HEK293 (cell line): ENCODE results near the gene MAN1C1.
A peak's percentile ranks its signal among the peaks of the same experiment; 100 is the strongest.
"Not testable (repeated sequence)": the region's sequence is repeated elsewhere in the genome, so short reads cannot be mapped to it uniquely, and the experiment has no call there.

ENCODE experiments used
- CTCF ChIA-PET: fragments of 350-600 bp; formaldehyde crosslinking; extraction: SDS; loops from one replicate; lab custom pipeline; 2021; ENCODE audit warnings: antibody characterized with exemption; lab: Yijun Ruan, JAX
- POLR2A ChIA-PET: fragments of 300-600 bp; formaldehyde crosslinking; extraction: SDS; loops from one replicate; lab custom pipeline; 2020; ENCODE audit warnings: antibody characterized with exemption, inconsistent platforms; lab: Yijun Ruan, JAX
- H3K27ac ChIP-seq: fragments of 200-500 bp; sonication (Bioruptor generic); 2 replicates; pipeline ENCODE4 v1.5.1; 2014; ENCODE audit warnings: low read depth, low read length, control low read depth, inconsistent platforms; ENCODE audit errors: extremely low read depth
- H3K36me3 ChIP-seq, 2 experiments: fragments of 200-500 bp in 1 of 2; sonication (Bioruptor generic) in 1 of 2; 1 replicate in 1 of 2; 2 replicates in 1 of 2; pipeline ENCODE4 v1.5.1; 2014 to 2017; ENCODE audit warnings: inconsistent platforms in 2 of 2, low read length in 2 of 2; ENCODE audit not compliant: control insufficient read depth in 2 of 2, insufficient read depth in 1 of 2
- H3K4me1 ChIP-seq: fragments of 200-500 bp; sonication (Bioruptor generic); 2 replicates; pipeline ENCODE4 v1.5.1; 2014; ENCODE audit warnings: mild to moderate bottlenecking, low read length, inconsistent platforms; ENCODE audit not compliant: control insufficient read depth, insufficient read depth
- H3K4me3 ChIP-seq: 2 replicates; pipeline ENCODE4 v1.5.1; 2011; ENCODE audit warnings: low read depth, mild to moderate bottlenecking, control low read depth, low read length, moderate library complexity
- H3K9me3 ChIP-seq: fragments of 200-500 bp; sonication (Bioruptor generic); 2 replicates; pipeline ENCODE4 v1.5.1; 2014; ENCODE audit warnings: low read depth, low read length, inconsistent platforms; ENCODE audit not compliant: control insufficient read depth, insufficient read depth
- EGR2 ChIP-seq: fragments of 450-650 bp; formaldehyde crosslinking; IDR thresholded peaks from 2 replicates; pipeline ENCODE4 v1.5.1; 2016; ENCODE audit warnings: low read depth, missing biosample characterization, missing genetic modification characterization
- PRDM1 ChIP-seq: fragments of 450-650 bp; formaldehyde crosslinking; IDR thresholded peaks from 2 replicates; pipeline ENCODE4; 2016; ENCODE audit warnings: missing biosample characterization, missing genetic modification characterization
- TCF7L2 ChIP-seq: IDR thresholded peaks from 2 replicates; pipeline ENCODE4 v1.6.1; 2011; ENCODE audit warnings: low read depth, mild to moderate bottlenecking, inconsistent platforms, low read length, moderate library complexity, borderline replicate concordance
- ZNF366 ChIP-seq: fragments of 450-650 bp; formaldehyde crosslinking; conservative IDR thresholded peaks from 2 replicates; pipeline ENCODE4 v1.5.1; 2016; ENCODE audit warnings: missing biosample characterization, missing genetic modification characterization
- ZNF37A ChIP-seq: fragments of 450-650 bp; IDR thresholded peaks from 2 replicates; pipeline ENCODE4 v1.5.1; 2018; ENCODE audit warnings: missing biosample characterization, missing genetic modification characterization
- ZNF404 ChIP-seq: fragments of 450-650 bp; formaldehyde crosslinking; IDR thresholded peaks from 2 replicates; pipeline ENCODE4 v1.5.1; 2017; ENCODE audit warnings: missing biosample characterization, missing genetic modification characterization
- ZNF518A ChIP-seq: fragments of 450-650 bp; formaldehyde crosslinking; conservative IDR thresholded peaks from 2 replicates; pipeline ENCODE4 v1.5.1; 2016; ENCODE audit warnings: low read depth, missing biosample characterization, missing genetic modification characterization
- ZNF596 ChIP-seq: fragments of 450-650 bp; IDR thresholded peaks from 2 replicates; pipeline ENCODE4 v1.5.0; 2018; ENCODE audit warnings: missing biosample characterization, mild to moderate bottlenecking, missing genetic modification characterization, moderate library complexity
- ZNF768 ChIP-seq: fragments of 450-650 bp; formaldehyde crosslinking; IDR thresholded peaks from 2 replicates; pipeline ENCODE4 v1.5.1; 2018; ENCODE audit warnings: missing biosample characterization, mild to moderate bottlenecking, missing genetic modification characterization
- ZSCAN30 ChIP-seq: fragments of 450-650 bp; IDR thresholded peaks from 2 replicates; pipeline ENCODE4 v1.5.1; 2018; ENCODE audit warnings: missing biosample characterization, mild to moderate bottlenecking, missing genetic modification characterization, moderate library complexity
- TF ChIP-seq, protein P1 (sequence below): fragments of 450-650 bp; formaldehyde crosslinking; IDR thresholded peaks from 2 replicates; pipeline ENCODE4 v1.5.1; 2016; ENCODE audit warnings: missing biosample characterization, missing genetic modification characterization

MAN1C1 gene

GRCh38 chr1:25599969-25600610 is 16.5 kb upstream of the MAN1C1 start:
- CTCF ChIA-PET, result no interaction called here

GRCh38 chr1:25600971-25601699 is 15.5 kb upstream of the MAN1C1 start:
- CTCF ChIA-PET, result interaction anchor here (0.6 to 0.7 kb wide), 2 partner anchors 9 to 132 kb away, joined by 4 to 8 read pairs; no protein-coding TSS in a partner anchor
- not testable (repeated sequence) for H3K36me3 ChIP-seq, H3K4me3 ChIP-seq, H3K27ac ChIP-seq, H3K9me3 ChIP-seq, H3K4me1 ChIP-seq
- TF ChIP-seq ZNF596 (tag by site-specific recombination) (peak; percentile 73; the same call in 1 of the 2 replicates), ZNF366 (tag by site-specific recombination) (peak; percentile 91), PRDM1 (tag by site-specific recombination) (peak; percentile 24; the same call in 1 of the 2 replicates)
- POLR2A ChIA-PET, result interaction anchor here (0.8 kb wide), 1 partner anchor 362 kb away, joined by 4 read pairs; no protein-coding TSS in a partner anchor

More at GRCh38 chr1:25599969-25600610, 16.5 kb upstream of the MAN1C1 start:
- H3K36me3 ChIP-seq, result no peaks in the 10 kb centered on the region
- no peak overlapping the region for H3K4me3 ChIP-seq
- H3K4me1 ChIP-seq, result no peaks in the 10 kb centered on the region
- H3K27ac ChIP-seq, result no peak overlapping the region
- TF ChIP-seq ZSCAN30 (tag by site-specific recombination), result no peak
- no peak for TF ChIP-seq TCF7L2
- TF ChIP-seq ZNF518A, result no peak
- TF ChIP-seq ZNF37A, result no peak
- 0 out of 2 replicates have a peak, but pooled peaks have one; percentile 35 for TF ChIP-seq ZNF768 (tag by site-specific recombination)
- TF ChIP-seq, protein P1, sequence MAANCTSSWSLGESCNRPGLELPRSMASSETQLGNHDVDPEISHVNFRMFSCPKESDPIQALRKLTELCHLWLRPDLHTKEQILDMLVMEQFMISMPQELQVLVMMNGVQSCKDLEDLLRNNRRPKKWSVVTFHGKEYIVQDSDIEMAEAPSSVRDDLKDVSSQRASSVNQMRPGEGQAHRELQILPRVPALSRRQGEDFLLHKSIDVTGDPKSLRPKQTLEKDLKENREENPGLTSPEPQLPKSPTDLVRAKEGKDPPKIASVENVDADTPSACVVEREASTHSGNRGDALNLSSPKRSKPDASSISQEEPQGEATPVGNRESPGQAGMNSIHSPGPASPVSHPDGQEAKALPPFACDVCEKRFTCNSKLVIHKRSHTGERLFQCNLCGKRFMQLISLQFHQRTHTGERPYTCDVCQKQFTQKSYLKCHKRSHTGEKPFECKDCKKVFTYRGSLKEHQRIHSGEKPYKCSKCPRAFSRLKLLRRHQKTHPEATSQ, result no peak
- TF ChIP-seq ZNF404, result no peak
- no peak for TF ChIP-seq EGR2
- POLR2A ChIA-PET, result interaction anchor here (0.8 kb wide), 1 partner anchor 361 kb away, joined by 4 read pairs; no protein-coding TSS in a partner anchor
- H3K9me3 ChIP-seq, result no peaks in the 10 kb centered on the region

DNA sequence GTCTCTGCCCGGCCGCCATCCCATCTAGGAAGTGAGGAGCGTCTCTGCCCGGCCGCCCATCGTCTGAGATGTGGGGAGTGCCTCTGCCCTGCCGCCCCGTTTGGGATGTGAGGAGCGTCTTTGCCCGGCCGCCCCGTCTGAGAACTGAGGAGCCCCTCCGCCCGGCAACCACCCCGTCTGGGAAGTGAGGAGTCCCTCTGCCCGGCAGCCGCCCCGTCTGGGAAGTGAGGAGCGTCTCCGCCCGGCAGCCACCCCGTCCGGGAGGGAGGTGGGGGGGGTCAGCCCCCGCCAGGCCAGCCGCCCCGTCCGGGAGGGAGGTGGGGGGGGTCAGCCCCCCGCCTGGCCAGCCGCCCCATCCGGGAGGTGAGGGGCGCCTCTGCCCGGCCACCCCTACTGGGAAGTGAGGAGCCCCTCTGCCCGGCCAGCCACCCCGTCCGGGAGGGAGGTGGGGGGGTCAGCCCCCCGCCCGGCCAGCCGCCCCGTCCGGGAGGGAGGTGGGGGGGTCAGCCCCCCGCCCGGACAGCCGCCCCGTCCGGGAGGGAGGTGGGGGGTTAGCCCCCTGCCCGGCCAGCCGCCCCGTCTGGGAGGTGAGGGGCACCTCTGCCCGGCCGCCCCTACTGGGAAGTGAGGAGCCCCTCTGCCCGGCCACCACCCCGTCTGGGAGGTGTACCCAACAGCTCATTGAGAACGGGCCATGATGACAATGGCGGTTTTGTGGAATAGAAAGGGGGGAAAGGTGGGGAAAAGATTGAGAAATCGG is 12.6 kb upstream of the MAN1C1 start:
- CTCF ChIA-PET, H3K36me3 ChIP-seq, H3K27ac ChIP-seq, H3K4me1 ChIP-seq, POLR2A ChIA-PET, H3K9me3 ChIP-seq, H3K4me3 ChIP-seq: not testable (repeated sequence)
